OCI-LY3 (cell line): ENCODE results near the gene RNF183.

Experiments
- H2AFZ ChIP-seq: fragments of 200-600, 300-600 bp; shearing (Covaris generic); 2 replicates; pipeline ENCODE4 v1.6.0; 2014; ENCODE audit warnings: antibody characterized with exemption, low read depth, low read length
- H3K27ac ChIP-seq: fragments of 200-600, 300-600 bp; sonication (generic); 2 replicates; pipeline ENCODE4 v1.5.1; 2014; ENCODE audit warnings: mild to moderate bottlenecking, low read length, moderate library complexity, mixed read lengths
- H3K27me3 ChIP-seq: fragments of 200-600, 300-600 bp; sonication (generic); 2 replicates; pipeline ENCODE4 v1.6.1; 2014; ENCODE audit warnings: low read depth, low read length, mixed read lengths
- H3K36me3 ChIP-seq: fragments of 200-600, 300-600 bp; sonication (generic); replicated peaks from 2 replicates; pipeline ENCODE3; 2014; ENCODE audit warnings: low read depth, low read length, mixed read lengths
- H3K4me1 ChIP-seq: fragments of 300-600, 200-600 bp; sonication (generic); 2 replicates; pipeline ENCODE4 v1.6.1; 2014; ENCODE audit warnings: low read length, mixed read lengths
- H3K4me2 ChIP-seq: fragments of 200-600, 300-600 bp; sonication (generic); 2 replicates; pipeline ENCODE4 v1.6.1; 2014; ENCODE audit warnings: low read length, mixed read lengths
- H3K4me3 ChIP-seq: fragments of 300-600, 200-600 bp; sonication (generic); 2 replicates; pipeline ENCODE4 v1.5.1; 2014; ENCODE audit warnings: antibody characterized with exemption, mild to moderate bottlenecking, low read length, moderate library complexity
- H3K79me2 ChIP-seq: fragments of 300-600, 200-600 bp; shearing (Covaris generic); 2 replicates; pipeline ENCODE4 v1.6.1; 2014; ENCODE audit warnings: mild to moderate bottlenecking, low read length, mixed read lengths
- H3K9ac ChIP-seq: fragments of 300-600, 200-600 bp; shearing (Covaris generic); 2 replicates; pipeline ENCODE4 v1.6.0; 2014; ENCODE audit warnings: mild to moderate bottlenecking, low read length, moderate library complexity
- H3K9me3 ChIP-seq: fragments of 200-600, 300-600 bp; shearing (Covaris generic); 2 replicates; pipeline ENCODE4 v1.6.1; 2014; ENCODE audit warnings: low read length, mixed read lengths; ENCODE audit not compliant: insufficient read depth
- H4K20me1 ChIP-seq: fragments of 200-600, 300-600 bp; sonication (generic); 2 replicates; pipeline ENCODE4 v1.6.1; 2016; ENCODE audit warnings: low read length, mixed read lengths; ENCODE audit not compliant: insufficient read depth
- EZH2phosphoT487 ChIP-seq: fragments of 200-600 bp; shearing (Covaris generic); IDR thresholded peaks from 2 replicates; pipeline ENCODE4 v1.6.1; 2018; ENCODE audit warnings: antibody characterized with exemption, mixed run types, low read depth
- TF ChIP-seq, protein P1 (sequence below): fragments of 200-600, 300-600 bp; sonication (generic); IDR thresholded peaks from 2 replicates; pipeline ENCODE4 v1.5.1; 2014; ENCODE audit warnings: antibody characterized with exemption, low read length, low read depth

RNF183 gene

DNA sequence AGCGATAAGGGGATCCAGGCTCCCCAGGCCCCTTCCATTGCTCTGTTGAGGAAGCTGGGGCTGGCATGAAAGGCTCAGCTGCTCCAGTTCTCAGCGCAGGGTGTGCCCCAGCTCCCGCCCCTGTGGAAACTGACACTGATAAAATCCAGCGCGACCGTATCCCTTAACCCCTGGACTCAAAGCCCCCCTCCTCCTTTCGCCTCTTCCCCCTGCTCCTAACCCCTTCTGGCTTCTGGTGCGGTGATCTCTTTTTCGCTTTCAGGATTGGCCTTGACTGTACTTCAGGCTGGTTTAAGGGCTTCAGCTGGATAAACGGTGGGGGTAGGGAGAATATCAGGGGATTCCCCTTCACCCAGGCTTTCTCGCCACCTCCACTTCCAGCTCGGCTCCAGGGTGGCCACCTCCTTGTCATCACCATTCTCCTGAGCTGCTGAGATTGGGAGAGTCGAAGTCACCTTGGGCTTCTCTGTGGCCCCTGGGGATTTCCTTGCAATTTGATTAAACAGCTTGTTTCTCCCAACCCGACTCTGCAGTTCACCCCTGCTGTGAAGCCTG lies 47.0 kb upstream of the RNF183 start:
- no peaks in the 10 kb centered on the region for H4K20me1 ChIP-seq
- H3K9ac ChIP-seq, result peak overlapping the region; percentile 83
- H3K9me3 ChIP-seq, result no peaks in the 10 kb centered on the region
- no peaks in the 10 kb centered on the region for H3K79me2 ChIP-seq
- H3K4me2 ChIP-seq, result peak overlapping the region; percentile 97
- peaks cover 34% of the 10 kb centered on the region for H3K4me1 ChIP-seq
- peak overlapping the region; percentile 90 for H3K27ac ChIP-seq
- H3K4me3 ChIP-seq, result peak overlapping the region; percentile 90
- H3K36me3 ChIP-seq, result no peaks in the 10 kb centered on the region
- H2AFZ ChIP-seq, result peak overlapping the region; percentile 70
- TF ChIP-seq, protein P1, sequence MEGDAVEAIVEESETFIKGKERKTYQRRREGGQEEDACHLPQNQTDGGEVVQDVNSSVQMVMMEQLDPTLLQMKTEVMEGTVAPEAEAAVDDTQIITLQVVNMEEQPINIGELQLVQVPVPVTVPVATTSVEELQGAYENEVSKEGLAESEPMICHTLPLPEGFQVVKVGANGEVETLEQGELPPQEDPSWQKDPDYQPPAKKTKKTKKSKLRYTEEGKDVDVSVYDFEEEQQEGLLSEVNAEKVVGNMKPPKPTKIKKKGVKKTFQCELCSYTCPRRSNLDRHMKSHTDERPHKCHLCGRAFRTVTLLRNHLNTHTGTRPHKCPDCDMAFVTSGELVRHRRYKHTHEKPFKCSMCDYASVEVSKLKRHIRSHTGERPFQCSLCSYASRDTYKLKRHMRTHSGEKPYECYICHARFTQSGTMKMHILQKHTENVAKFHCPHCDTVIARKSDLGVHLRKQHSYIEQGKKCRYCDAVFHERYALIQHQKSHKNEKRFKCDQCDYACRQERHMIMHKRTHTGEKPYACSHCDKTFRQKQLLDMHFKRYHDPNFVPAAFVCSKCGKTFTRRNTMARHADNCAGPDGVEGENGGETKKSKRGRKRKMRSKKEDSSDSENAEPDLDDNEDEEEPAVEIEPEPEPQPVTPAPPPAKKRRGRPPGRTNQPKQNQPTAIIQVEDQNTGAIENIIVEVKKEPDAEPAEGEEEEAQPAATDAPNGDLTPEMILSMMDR, result no peak
- no peak for TF ChIP-seq EZH2phosphoT487
- H3K27me3 ChIP-seq, result no peaks in the 10 kb centered on the region

DNA sequence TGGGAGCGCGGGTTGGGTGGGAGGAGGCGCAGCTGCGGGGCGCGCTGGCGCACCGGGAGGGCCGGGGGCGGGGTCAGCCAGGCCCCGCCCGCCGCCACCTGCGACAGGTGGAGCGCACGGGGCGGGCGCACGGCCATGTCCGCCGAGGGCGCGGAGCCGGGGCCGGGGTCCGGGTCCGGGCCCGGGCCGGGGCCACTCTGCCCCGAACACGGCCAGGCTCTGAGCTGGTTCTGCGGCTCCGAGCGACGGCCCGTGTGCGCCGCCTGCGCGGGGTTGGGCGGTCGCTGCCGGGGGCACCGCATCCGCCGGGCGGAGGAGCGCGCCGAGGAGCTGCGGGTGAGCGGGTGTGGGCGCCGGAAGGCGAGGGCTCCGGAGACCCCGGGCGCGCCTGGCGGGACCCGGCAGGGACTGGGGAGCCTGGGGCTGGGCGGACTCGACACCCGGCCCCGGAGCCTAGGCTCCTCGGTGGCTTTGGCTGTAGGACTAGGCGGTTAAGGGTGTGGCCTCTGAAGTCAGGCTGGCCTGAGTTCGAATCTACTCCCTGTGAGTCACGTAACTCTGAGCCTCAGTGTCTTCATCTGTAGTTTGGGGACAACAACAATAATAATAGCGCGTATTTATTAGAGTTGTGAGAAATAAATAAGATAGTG lies 46.4 kb upstream of the RNF183 start, which contains the start of gene BSPRY:
Gene BSPRY, plus strand, starts transcription at position 97 of the 650 bp plus-strand sequence. Its CDS starts 39 bp downstream, at position 136.
- H3K4me1 ChIP-seq, result peaks cover 34% of the 10 kb centered on the region
- no peaks in the 10 kb centered on the region for H3K36me3 ChIP-seq
- no peak for TF ChIP-seq EZH2phosphoT487
- TF ChIP-seq, protein P1, result no peak
- H3K4me2 ChIP-seq, result peak within 1 kb of the TSS; percentile 97
- H3K27ac ChIP-seq, result peak within 1 kb of the TSS; percentile 90
- H3K9me3 ChIP-seq, result no peaks in the 10 kb centered on the region
- H4K20me1 ChIP-seq, result no peaks in the 10 kb centered on the region
- H3K27me3 ChIP-seq, result no peaks in the 10 kb centered on the region
- no peaks in the 10 kb centered on the region for H3K79me2 ChIP-seq
- peak within 1 kb of the TSS; percentile 90 for H3K4me3 ChIP-seq
- peak within 1 kb of the TSS; percentile 83 for H3K9ac ChIP-seq
- peak within 1 kb of the TSS; percentile 70 for H2AFZ ChIP-seq

DNA sequence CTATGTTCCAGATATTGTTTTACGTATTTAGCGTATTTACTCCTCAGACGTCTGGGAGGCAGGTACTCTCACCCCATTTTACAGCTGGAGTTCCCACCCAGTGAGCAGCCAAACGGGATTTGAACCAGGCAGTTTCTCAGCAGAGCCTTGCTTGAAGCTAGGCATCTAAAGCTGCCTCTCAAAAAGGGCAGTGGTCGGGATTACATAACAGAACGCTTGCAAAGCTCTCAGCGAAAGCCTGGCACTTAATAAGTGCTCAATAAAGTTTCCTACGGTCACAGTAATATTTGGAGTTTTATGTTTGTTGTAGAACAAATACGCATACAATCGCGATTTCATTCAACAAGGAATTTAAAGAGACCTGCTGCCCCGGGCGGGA lies 45.9 kb upstream of the RNF183 start:
- H3K9ac ChIP-seq, result no peak overlapping the region

DNA sequence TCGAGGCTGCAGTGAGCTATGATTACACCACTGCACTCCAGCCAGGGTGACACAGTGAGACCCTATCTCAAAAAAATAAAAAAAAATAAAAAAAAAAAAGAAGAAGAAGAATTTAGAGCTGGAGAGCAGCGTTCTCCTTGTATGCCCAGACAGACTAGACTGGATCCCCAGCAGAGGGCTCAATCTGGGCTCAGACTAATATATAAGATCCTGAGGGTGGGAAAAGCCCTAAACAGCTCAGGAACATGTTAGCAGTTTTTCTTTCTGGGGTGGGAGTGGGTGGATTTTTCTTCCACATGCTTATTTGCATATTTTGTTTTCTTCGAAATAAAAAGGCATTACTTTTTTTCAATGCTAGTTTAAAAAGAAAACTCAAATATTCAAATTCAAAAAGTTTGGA lies 45.3 kb upstream of the RNF183 start:
- no peak overlapping the region for H3K9ac ChIP-seq
- TF ChIP-seq, protein P1, result no peak
- TF ChIP-seq EZH2phosphoT487, result no peak
- no peak overlapping the region for H2AFZ ChIP-seq
- H3K79me2 ChIP-seq, result no peaks in the 10 kb centered on the region
- H3K4me1 ChIP-seq, result peaks cover 34% of the 10 kb centered on the region
- H3K9me3 ChIP-seq, result no peaks in the 10 kb centered on the region
- no peaks in the 10 kb centered on the region for H4K20me1 ChIP-seq
- no peaks in the 10 kb centered on the region for H3K36me3 ChIP-seq
- H3K27ac ChIP-seq, result no peak overlapping the region
- no peak overlapping the region for H3K4me3 ChIP-seq
- H3K27me3 ChIP-seq, result no peaks in the 10 kb centered on the region
- H3K4me2 ChIP-seq, result no peak overlapping the region

More for the DNA sequence above, 45.9 kb upstream of the RNF183 start:
- H3K27me3 ChIP-seq, result no peaks in the 10 kb centered on the region
- H3K4me1 ChIP-seq, result peaks cover 34% of the 10 kb centered on the region
- TF ChIP-seq, protein P1, result no peak
- no peak for TF ChIP-seq EZH2phosphoT487
- no peaks in the 10 kb centered on the region for H3K9me3 ChIP-seq
- no peaks in the 10 kb centered on the region for H4K20me1 ChIP-seq
- H3K4me3 ChIP-seq, result peak overlapping the region; percentile 90
- no peak overlapping the region for H3K27ac ChIP-seq
- no peak overlapping the region for H2AFZ ChIP-seq
- H3K4me2 ChIP-seq, result peak overlapping the region; percentile 97
- H3K36me3 ChIP-seq, result no peaks in the 10 kb centered on the region
- no peaks in the 10 kb centered on the region for H3K79me2 ChIP-seq
